CD8-positive, alpha-beta memory T cell (primary cell): ENCODE data around the gene SGK2. TPM values are rescaled to one million over a fixed set of nuclear protein-coding genes. Genes with fewer than 3 reads are reported as not detected.

ENCODE experiments used
- CTCF ChIA-PET: fragments of 350-600 bp; sonication (Branson Sonifier 250); formaldehyde crosslinking; loops from one replicate; lab custom pipeline; 2021; ENCODE audit warnings: antibody characterized with exemption; lab: Charles Lee
- POLR2A ChIA-PET: fragments of 350-600 bp; sonication (Branson Sonifier 250); formaldehyde crosslinking; loops from one replicate; lab custom pipeline; 2021; ENCODE audit warnings: antibody characterized with exemption; lab: Charles Lee
- DNase-seq, 5 donors: peaks; one replicate each; pipeline versions ENCODE4 v3.0.0 to v3.0.0-alpha.2; 2020 to 2022; ENCODE audit warnings: mixed read lengths in 1 of 5
- H3K27ac ChIP-seq: one replicate; pipeline ENCODE4 v1.7.0; 2013; ENCODE audit warnings: low read depth, mild to moderate bottlenecking, low read length, moderate library complexity
- H3K27me3 ChIP-seq: 2 replicates; pipeline ENCODE4 v1.7.0; 2013; ENCODE audit warnings: low read length, mild to moderate bottlenecking; ENCODE audit not compliant: insufficient read depth, poor library complexity, severe bottlenecking
- H3K36me3 ChIP-seq: 2 replicates; pipeline ENCODE4 v1.7.0; 2013; ENCODE audit warnings: mild to moderate bottlenecking, low read length, moderate library complexity; ENCODE audit not compliant: insufficient read depth
- H3K4me1 ChIP-seq: 2 replicates; pipeline ENCODE4 v1.7.0; 2013; ENCODE audit warnings: mild to moderate bottlenecking, low read length, moderate library complexity; ENCODE audit not compliant: insufficient read depth
- H3K4me3 ChIP-seq: 2 replicates; pipeline ENCODE4 v1.7.0; 2013; ENCODE audit warnings: mild to moderate bottlenecking, low read length
- H3K9me3 ChIP-seq: 2 replicates; pipeline ENCODE4 v1.7.0; 2013; ENCODE audit warnings: mild to moderate bottlenecking, low read length
- H3K27ac Mint-ChIP-seq, 8 donors: one replicate each; pipeline ENCODE4 v1.8.0; 2020 to 2021; ENCODE audit warnings: mixed read lengths in 8 of 8, mild to moderate bottlenecking in 6 of 8, inconsistent platforms in 3 of 8, moderate library complexity in 3 of 8
- H3K27me3 Mint-ChIP-seq, 2 donors: one replicate each; pipeline ENCODE4 v1.8.0; 2020 to 2021; ENCODE audit warnings: mixed read lengths in 2 of 2, mild to moderate bottlenecking in 1 of 2, moderate library complexity in 1 of 2
- H3K36me3 Mint-ChIP-seq, 3 donors: one replicate each; pipeline ENCODE4 v1.8.0; 2020 to 2021; ENCODE audit warnings: mixed read lengths in 3 of 3, inconsistent platforms in 1 of 3, mild to moderate bottlenecking in 1 of 3
- H3K4me1 Mint-ChIP-seq, 3 donors: one replicate each; pipeline ENCODE4 v1.8.0; 2020 to 2021; ENCODE audit warnings: mixed read lengths in 3 of 3, inconsistent platforms in 1 of 3, mild to moderate bottlenecking in 1 of 3
- H3K4me3 Mint-ChIP-seq, 7 donors: one replicate each; pipeline ENCODE4 v1.8.0; 2020 to 2021; ENCODE audit warnings: mixed read lengths in 7 of 7, mild to moderate bottlenecking in 6 of 7, moderate library complexity in 4 of 7, inconsistent platforms in 2 of 7
- H3K9me3 Mint-ChIP-seq, 5 donors: one replicate each; pipeline ENCODE4 v1.8.0; 2020 to 2022; ENCODE audit warnings: mixed read lengths in 5 of 5, mild to moderate bottlenecking in 3 of 5, moderate library complexity in 2 of 5, inconsistent platforms in 1 of 5
- polyA plus RNA-seq: library from polyadenylated mRNA; unstranded; fragments of 300-500 nt; fragmentation: Illumina TruSeq; gene quantifications from one replicate; pipeline ENCODE4 v1.2.3, GENCODE V29; 2021
- total RNA-seq, 2 experiments: library from RNA; stranded (reverse); gene quantifications; one replicate each; pipeline ENCODE4 v1.2.3, GENCODE V29; 2021

The SGK2 gene
- total and polyA plus RNA-seq, 3 experiments from 2014 or later: 0.11 to 0.24 TPM; not detected in 1

DNA sequence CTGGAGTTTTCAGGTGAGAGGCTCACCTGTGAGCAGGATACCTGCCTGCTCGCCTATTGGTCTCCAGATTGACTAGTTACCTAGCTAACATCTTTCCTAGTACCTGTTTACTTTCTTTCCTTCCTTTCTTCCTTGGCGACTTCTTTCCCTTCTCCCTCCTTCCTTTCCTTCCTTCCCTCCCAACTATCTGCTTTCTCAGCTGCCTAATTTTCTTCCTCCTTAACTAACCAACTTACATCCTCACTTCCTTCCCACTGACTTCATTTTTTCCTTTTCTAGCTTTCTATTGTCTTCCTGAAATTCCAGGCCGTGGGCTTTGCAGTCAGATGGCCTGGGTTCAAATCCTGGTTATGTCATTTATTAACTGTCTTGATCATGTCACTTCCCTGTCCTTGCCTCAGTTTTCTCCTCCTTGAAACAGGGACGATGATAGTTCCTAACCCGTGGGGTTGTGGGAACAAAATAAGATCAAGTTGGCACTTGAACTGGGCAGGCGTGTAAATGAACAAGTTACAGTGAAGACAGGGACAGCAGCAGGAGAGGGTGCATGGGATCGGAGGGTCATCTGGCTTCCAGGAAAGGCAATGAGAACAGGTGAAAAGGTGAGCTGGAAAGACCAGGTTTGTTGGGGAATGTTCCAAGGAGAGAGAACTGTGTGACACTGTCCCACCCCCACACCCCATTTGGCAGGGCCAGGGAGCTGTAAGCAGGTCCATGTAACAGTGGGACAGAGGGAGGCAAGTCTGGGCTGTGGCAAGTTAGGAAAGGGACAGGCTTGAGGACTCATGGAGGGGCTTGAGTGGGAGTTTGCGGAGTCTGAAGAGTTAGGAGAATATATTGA, 540 bp downstream of the SGK2 start:
- H3K27ac Mint-ChIP-seq: no peak overlapping the region
- no peak overlapping the region for H3K4me3 ChIP-seq
- H3K9me3 Mint-ChIP-seq: no peaks in the 10 kb centered on the region
- H3K4me3 Mint-ChIP-seq: no peak overlapping the region
- no peaks in the 10 kb centered on the region for H3K9me3 ChIP-seq
- no peak overlapping the region for H3K27ac ChIP-seq
- H3K27me3 Mint-ChIP-seq: peaks cover 2 to 9% of the 10 kb centered on the region in 2 donors
- H3K4me1 Mint-ChIP-seq: no peaks in the 10 kb centered on the region
- H3K4me1 ChIP-seq: no peaks in the 10 kb centered on the region
- no peaks in the 10 kb centered on the region for H3K27me3 ChIP-seq
- CTCF ChIA-PET: interaction anchor here (1.0 to 1.8 kb wide), 2 partner anchors 21 to 27 kb away, joined by 3 read pairs; no protein-coding TSS in a partner anchor
- DNase-seq: no peak
- H3K36me3 ChIP-seq: no peaks in the 10 kb centered on the region
- H3K36me3 Mint-ChIP-seq: no peaks in the 10 kb centered on the region
- POLR2A ChIA-PET: no interaction called here

DNA sequence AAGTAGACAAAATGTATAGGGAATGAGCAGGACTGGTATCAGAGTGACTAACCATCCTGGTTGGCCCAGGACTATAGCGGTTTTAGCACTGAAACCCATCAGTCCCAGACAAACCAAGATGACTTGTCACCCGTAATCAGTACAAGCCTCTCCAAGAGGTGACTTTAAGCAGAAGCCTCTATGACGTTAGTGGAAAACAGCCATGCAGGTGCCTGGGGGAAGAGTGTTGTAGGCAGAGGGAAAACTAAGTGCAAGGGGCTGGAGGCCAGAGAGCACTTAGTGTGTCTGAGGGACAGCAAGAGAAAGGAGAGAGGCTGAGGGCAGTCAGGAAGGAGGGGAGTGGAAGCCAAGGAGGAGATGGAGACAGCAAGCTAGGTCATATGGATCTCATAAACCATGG, 2.1 kb downstream of the SGK2 start:
- Mint-ChIP-seq H3K4me1 (no peaks in the 10 kb centered on the region), H3K36me3 (no peaks in the 10 kb centered on the region)
- CTCF ChIA-PET: interaction anchor here (0.7 kb wide), 1 partner anchor 11 kb away, joined by 3 read pairs; no protein-coding TSS in a partner anchor

DNA sequence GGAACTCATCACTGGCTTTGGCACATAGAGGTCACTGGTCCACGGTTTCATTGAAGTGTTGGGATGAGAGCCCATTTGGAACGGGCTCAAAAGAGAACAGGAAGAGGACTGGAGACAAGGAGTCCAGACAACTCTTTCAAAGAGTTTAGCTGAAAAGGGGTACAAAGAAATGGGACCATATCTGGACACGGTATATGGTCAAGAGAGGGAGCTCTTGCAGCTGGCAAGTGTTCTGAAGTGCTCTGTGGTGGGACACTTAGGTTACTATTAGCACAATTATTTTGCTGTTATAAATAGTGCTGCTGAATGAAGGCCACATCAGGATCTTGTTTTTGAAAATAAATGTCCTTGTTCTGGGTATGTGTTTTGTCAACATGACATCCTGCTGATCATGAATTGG, 4.6 kb downstream of the SGK2 start:
- no peaks in the 10 kb centered on the region for H3K9me3 Mint-ChIP-seq
- Histone ChIP-seq H3K27me3 (no peaks in the 10 kb centered on the region), H3K36me3 (no peaks in the 10 kb centered on the region), H3K4me1 (no peaks in the 10 kb centered on the region), H3K4me3 (no peak overlapping the region), H3K9me3 (no peaks in the 10 kb centered on the region), H3K27ac (no peak overlapping the region)
- H3K36me3 Mint-ChIP-seq: no peaks in the 10 kb centered on the region
- no peaks in the 10 kb centered on the region for H3K4me1 Mint-ChIP-seq
- H3K4me3 Mint-ChIP-seq: no peak overlapping the region
- no peak for DNase-seq
- ChIA-PET POLR2A (no interaction called here), CTCF (no interaction called here)
- H3K27ac Mint-ChIP-seq: no peak overlapping the region
- H3K27me3 Mint-ChIP-seq: peaks cover 0 to 7% of the 10 kb centered on the region in 2 donors

More for the DNA sequence above, 2.1 kb downstream of the SGK2 start:
- H3K4me3 Mint-ChIP-seq: no peak overlapping the region
- no peaks in the 10 kb centered on the region for H3K4me1 ChIP-seq
- H3K27me3 Mint-ChIP-seq: peaks cover 0 to 9% of the 10 kb centered on the region in 2 donors
- H3K27me3 ChIP-seq: no peaks in the 10 kb centered on the region
- no peaks in the 10 kb centered on the region for H3K36me3 ChIP-seq
- no peak for DNase-seq
- peak overlapping the region in 1 of 8 donors; percentile 37 for H3K27ac Mint-ChIP-seq
- no peak overlapping the region for H3K4me3 ChIP-seq
- H3K9me3 Mint-ChIP-seq: no peaks in the 10 kb centered on the region
- H3K9me3 ChIP-seq: no peaks in the 10 kb centered on the region
- POLR2A ChIA-PET: no interaction called here
- no peak overlapping the region for H3K27ac ChIP-seq

DNA sequence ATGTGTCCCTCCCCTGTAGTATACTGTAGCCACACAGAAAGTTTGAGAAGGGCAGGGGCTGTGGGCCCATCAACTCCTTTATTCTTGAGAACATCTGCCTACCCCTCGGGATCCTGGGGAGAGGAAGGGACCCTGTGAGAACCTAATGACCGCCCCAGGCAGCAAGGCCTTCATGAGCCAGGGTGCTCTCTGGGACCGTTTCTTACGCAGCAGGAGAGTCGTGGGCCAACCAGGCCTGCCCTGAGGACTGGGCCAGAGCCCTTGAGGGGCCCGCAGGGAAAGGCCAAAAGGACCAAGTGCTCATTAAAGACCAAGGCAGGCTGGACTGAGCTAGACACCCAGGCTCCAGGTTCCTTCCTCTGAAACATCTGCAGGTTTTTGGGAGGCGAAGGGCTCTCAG, 5.2 kb downstream of the SGK2 start:
- Histone ChIP-seq H3K27me3 (no peaks in the 10 kb centered on the region), H3K9me3 (no peaks in the 10 kb centered on the region), H3K4me1 (no peaks in the 10 kb centered on the region), H3K4me3 (no peak overlapping the region), H3K36me3 (no peaks in the 10 kb centered on the region), H3K27ac (no peak overlapping the region)
- ChIA-PET CTCF (no interaction called here), POLR2A (no interaction called here)
- no peak for DNase-seq
- H3K4me1 Mint-ChIP-seq: no peaks in the 10 kb centered on the region
- no peak overlapping the region for H3K27ac Mint-ChIP-seq
- no peaks in the 10 kb centered on the region for H3K9me3 Mint-ChIP-seq
- no peaks in the 10 kb centered on the region for H3K36me3 Mint-ChIP-seq
- no peak overlapping the region for H3K4me3 Mint-ChIP-seq
- peaks cover 0 to 7% of the 10 kb centered on the region in 2 donors for H3K27me3 Mint-ChIP-seq

DNA sequence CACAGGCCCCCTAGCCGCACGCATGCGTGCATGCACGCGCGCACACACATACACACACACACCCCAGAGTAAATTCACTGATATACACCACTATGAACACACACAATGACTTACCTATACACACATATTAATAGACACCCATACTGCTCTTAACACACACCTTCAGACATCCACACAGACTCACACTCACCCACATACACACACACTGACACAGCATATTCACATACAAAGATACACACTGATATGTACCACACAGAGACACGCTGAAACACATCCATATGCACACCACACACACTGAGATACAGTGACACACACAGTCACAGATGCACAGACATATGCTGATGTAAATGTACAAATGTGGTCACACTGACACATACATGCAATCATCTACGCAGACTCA, 5.6 kb downstream of the SGK2 start:
- no peaks in the 10 kb centered on the region for H3K9me3 Mint-ChIP-seq

DNA sequence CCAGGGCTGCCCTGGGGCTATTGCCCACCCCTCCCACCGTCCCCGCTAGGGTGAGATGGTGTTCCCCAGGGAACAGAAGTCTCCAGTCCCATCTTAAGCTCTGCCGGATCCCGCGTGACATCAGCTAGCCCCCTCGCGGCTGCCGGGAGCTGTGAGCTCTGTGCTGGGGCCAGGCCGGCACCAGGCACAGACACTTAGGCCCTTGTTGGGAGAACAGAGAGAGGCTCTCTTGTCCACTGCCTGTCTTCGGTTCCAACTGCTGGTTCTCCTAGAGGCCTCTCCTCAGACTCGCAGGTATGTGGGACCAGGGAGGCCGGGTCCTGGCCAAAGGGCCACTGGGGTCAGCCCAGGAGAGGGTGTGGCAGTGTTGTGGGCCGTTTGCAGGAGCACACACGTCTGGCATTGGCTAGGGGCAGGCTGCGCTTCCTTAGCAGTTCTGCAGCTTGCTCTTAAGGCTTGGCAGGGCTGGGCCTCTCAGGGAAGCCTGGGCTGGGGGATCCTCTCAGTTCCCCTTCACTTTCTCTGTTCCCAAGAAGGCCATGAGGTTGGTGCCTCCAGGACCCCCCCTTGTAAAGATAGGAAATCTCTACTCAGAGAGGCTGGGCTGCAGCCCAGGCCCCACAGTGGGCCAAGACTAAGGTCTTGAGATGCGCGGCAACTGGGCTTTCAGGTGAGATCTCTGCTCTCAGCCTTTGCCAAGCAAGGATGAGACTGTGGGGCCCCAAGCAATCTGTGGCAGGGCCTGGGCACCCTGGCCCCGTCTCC, 6.3 kb downstream of the SGK2 start:
- no peaks in the 10 kb centered on the region for H3K36me3 ChIP-seq
- Mint-ChIP-seq H3K4me1 (no peaks in the 10 kb centered on the region), H3K27ac (no peak overlapping the region), H3K36me3 (no peaks in the 10 kb centered on the region), H3K9me3 (no peaks in the 10 kb centered on the region), H3K27me3 (peaks cover 0 to 5% of the 10 kb centered on the region in 2 donors), H3K4me3 (no peak overlapping the region)
- no peaks in the 10 kb centered on the region for H3K9me3 ChIP-seq
- DNase-seq: no peak
- H3K4me1 ChIP-seq: no peaks in the 10 kb centered on the region
- POLR2A ChIA-PET: no interaction called here
- H3K27ac ChIP-seq: no peak overlapping the region
- no peaks in the 10 kb centered on the region for H3K27me3 ChIP-seq
- H3K4me3 ChIP-seq: no peak overlapping the region
- CTCF ChIA-PET: no interaction called here

More for the DNA sequence above, 5.6 kb downstream of the SGK2 start:
- CTCF ChIA-PET: no interaction called here
- DNase-seq: no peak
- Mint-ChIP-seq H3K27ac (no peak overlapping the region), H3K36me3 (no peaks in the 10 kb centered on the region), H3K4me3 (no peak overlapping the region), H3K4me1 (no peaks in the 10 kb centered on the region), H3K27me3 (peaks cover 0 to 7% of the 10 kb centered on the region in 2 donors)
- Histone ChIP-seq H3K36me3 (no peaks in the 10 kb centered on the region), H3K4me3 (no peak overlapping the region), H3K27me3 (no peaks in the 10 kb centered on the region), H3K4me1 (no peaks in the 10 kb centered on the region), H3K9me3 (no peaks in the 10 kb centered on the region), H3K27ac (no peak overlapping the region)
- POLR2A ChIA-PET: no interaction called here

DNA sequence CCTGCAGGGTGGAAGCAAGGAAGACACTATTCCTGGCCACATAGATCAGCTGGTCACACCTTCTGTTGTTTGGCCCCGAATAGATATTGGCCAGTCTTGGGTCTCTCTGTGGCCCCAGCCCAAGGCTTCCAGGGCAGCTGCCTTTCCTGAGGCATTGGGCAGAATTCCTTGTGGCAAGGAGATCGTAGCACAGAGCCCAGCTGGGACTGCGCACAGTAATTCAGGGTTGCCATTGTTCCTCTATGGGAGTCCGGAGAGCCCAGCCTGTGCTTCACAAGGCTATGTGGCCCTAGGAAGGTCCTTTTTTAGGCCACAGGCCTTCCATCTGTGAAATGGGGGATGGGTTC, 6.9 kb downstream of the SGK2 start:
- peaks cover 0 to 5% of the 10 kb centered on the region in 2 donors for H3K27me3 Mint-ChIP-seq
- no peak for DNase-seq
- no peaks in the 10 kb centered on the region for H3K4me1 ChIP-seq
- H3K9me3 ChIP-seq: no peaks in the 10 kb centered on the region
- H3K4me3 ChIP-seq: no peak overlapping the region
- ChIA-PET POLR2A (no interaction called here), CTCF (no interaction called here)
- H3K27me3 ChIP-seq: no peaks in the 10 kb centered on the region
- no peak overlapping the region for H3K27ac Mint-ChIP-seq
- H3K36me3 Mint-ChIP-seq: no peaks in the 10 kb centered on the region
- H3K9me3 Mint-ChIP-seq: no peaks in the 10 kb centered on the region
- no peaks in the 10 kb centered on the region for H3K4me1 Mint-ChIP-seq
- no peak overlapping the region for H3K4me3 Mint-ChIP-seq
- H3K27ac ChIP-seq: no peak overlapping the region
- no peaks in the 10 kb centered on the region for H3K36me3 ChIP-seq

DNA sequence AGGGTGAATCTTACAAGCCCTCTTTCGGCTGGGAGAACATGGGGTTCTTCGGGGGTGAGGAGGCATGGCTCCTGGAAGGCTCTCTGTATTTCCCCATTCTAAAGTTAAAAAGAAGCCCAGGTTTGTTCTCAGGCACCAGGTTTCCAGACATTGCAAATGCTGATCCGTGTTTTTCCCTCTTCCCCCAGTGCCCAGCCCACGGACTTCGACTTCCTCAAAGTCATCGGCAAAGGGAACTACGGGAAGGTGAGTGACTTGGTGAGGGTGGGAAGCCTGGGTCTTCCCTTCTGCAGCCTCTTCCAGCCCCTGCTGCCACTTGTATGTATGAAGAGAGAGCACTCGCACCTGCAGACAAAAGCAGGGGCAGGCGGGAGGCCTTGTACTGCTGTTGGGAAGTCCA, 8.7 kb downstream of the SGK2 start:
- H3K9me3 Mint-ChIP-seq: no peaks in the 10 kb centered on the region
- Histone ChIP-seq H3K4me3 (no peak overlapping the region), H3K36me3 (no peaks in the 10 kb centered on the region), H3K27me3 (no peaks in the 10 kb centered on the region), H3K9me3 (no peaks in the 10 kb centered on the region), H3K4me1 (no peaks in the 10 kb centered on the region), H3K27ac (no peak overlapping the region)
- DNase-seq: no peak
- ChIA-PET CTCF (no interaction called here), POLR2A (no interaction called here)
- no peak overlapping the region for H3K27ac Mint-ChIP-seq
- peaks cover 0 to 5% of the 10 kb centered on the region in 2 donors for H3K27me3 Mint-ChIP-seq
- H3K4me1 Mint-ChIP-seq: no peaks in the 10 kb centered on the region
- no peak overlapping the region for H3K4me3 Mint-ChIP-seq
- peaks cover 0 to 2% (median 0%) of the 10 kb centered on the region in 3 donors for H3K36me3 Mint-ChIP-seq
